Measurements from ENCODE around the gene DENND4C. TPM values are rescaled to one million over a fixed set of nuclear protein-coding genes. Genes with fewer than 3 reads are reported as not detected.

DENND4C gene
- total RNA-seq, 1 donor from 2014 or later = 105 TPM

DNA sequence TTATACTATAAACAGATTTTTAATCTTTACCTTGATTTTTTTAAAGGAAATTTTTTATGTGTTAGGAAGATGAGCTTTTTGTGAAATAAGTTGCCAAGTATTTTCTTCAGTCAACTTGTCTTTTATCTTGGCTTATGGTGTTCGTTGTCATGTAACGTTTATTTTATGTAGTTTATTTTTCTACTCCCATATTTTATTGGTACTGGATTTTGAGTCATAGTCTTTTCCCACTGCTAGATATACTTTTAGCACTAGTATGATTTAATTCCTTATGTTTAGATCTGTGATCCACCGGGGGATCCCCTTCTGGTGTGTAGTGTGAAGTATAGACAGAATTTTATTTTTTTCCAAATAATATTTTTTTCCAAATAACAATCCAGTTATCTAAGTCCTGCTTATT, 54.2 kb downstream of the DENND4C start:
- DNase-seq (no peak), ATAC-seq (no peak)
- H3K4me3 ChIP-seq = no peak overlapping the region
- TF ChIP-seq, protein P1, sequence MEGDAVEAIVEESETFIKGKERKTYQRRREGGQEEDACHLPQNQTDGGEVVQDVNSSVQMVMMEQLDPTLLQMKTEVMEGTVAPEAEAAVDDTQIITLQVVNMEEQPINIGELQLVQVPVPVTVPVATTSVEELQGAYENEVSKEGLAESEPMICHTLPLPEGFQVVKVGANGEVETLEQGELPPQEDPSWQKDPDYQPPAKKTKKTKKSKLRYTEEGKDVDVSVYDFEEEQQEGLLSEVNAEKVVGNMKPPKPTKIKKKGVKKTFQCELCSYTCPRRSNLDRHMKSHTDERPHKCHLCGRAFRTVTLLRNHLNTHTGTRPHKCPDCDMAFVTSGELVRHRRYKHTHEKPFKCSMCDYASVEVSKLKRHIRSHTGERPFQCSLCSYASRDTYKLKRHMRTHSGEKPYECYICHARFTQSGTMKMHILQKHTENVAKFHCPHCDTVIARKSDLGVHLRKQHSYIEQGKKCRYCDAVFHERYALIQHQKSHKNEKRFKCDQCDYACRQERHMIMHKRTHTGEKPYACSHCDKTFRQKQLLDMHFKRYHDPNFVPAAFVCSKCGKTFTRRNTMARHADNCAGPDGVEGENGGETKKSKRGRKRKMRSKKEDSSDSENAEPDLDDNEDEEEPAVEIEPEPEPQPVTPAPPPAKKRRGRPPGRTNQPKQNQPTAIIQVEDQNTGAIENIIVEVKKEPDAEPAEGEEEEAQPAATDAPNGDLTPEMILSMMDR (IDR thresholded peaks at IDR 0.05) = no peak
- H3K27ac ChIP-seq = no peak overlapping the region
- H3K36me3 ChIP-seq = peaks cover 16% of the 10 kb centered on the region
- intact Hi-C loops (cut with DNase I) = no loop called here
- H3K4me1 ChIP-seq = no peaks in the 10 kb centered on the region
- no peaks in the 10 kb centered on the region for H3K9me3 ChIP-seq
- no peaks in the 10 kb centered on the region for H3K27me3 ChIP-seq

DNA sequence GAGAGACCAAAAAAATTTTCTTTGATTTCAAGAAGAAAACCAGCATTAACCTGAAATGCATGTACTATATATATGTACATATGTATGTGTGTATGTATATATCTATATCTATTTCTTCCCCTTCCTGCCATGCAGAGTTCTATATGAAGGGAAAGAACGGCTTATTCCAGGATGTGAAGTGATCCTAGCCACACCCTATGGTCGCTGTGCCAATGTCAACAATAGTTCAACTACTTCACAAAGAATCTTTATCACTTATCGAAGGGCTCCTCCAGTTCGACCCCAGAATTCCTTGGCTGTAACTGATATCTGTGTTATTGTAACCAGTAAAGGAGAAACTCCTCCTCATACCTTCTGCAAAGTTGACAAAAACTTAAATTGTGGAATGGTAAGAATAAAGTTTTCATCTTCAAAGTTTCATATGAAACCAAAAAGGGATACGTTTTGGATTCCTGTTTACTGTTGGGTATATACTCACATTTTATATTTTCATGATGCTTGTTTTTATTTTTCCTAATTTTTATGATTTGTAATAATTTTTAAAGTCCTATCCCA, 56.2 kb downstream of the DENND4C start:
- intact Hi-C loops (cut with DNase I) = no loop called here
- H3K27ac ChIP-seq = no peak overlapping the region
- H3K9me3 ChIP-seq = no peaks in the 10 kb centered on the region
- DNase-seq (no peak), ATAC-seq (no peak)
- TF ChIP-seq, protein P1 (IDR thresholded peaks at IDR 0.05) = no peak
- no peaks in the 10 kb centered on the region for H3K4me1 ChIP-seq
- H3K4me3 ChIP-seq = no peak overlapping the region
- no peaks in the 10 kb centered on the region for H3K27me3 ChIP-seq
- H3K36me3 ChIP-seq = peaks cover 33% of the 10 kb centered on the region

DNA sequence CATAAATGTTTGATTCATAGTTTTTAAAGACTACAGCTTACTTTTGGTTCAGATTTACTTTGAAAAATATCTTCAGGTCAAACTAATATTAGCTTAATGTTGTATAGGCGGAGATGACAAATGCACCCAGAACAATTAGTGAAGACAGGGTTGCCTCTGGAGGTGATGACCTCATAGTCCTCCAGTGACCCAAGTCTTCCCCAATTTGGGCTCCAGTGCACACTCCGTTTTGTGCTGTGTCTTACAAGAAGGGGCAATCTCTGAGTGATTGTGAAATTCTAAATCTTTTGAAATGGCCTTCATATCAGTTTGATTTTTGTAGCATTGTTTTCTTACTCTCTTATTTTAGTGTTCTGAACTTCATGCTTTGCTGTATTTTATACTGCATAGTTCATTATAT, 57.6 kb downstream of the DENND4C start:
- DNase-seq = no peak
- Histone ChIP-seq H3K27me3 (no peaks in the 10 kb centered on the region), H3K4me1 (no peaks in the 10 kb centered on the region), H3K36me3 (peaks cover 44% of the 10 kb centered on the region), H3K9me3 (no peaks in the 10 kb centered on the region), H3K27ac (no peak overlapping the region), H3K4me3 (no peak overlapping the region)
- no peak for ATAC-seq
- TF ChIP-seq, protein P1 (IDR thresholded peaks at IDR 0.05) = no peak
- intact Hi-C loops (cut with DNase I) = no loop called here

DNA sequence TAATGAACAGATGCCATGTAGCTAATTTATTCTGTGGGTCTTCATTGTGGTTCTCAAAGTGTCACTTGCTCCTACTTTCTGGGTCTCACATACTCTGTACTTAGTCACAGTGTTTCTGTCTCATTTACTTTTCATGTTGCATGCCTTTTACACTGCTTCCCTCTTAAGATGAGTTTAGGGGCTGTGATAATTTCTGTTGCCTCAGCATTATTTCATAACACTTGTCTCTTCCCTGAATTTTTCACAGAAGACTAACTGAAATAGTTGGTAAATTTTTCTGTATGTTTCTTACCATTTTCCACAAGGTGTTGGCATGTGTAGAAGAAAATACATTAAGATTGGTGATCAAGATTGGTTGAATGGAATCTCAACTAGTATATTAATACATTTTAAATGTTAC, 59.6 kb downstream of the DENND4C start:
- Histone ChIP-seq H3K27me3 (no peaks in the 10 kb centered on the region), H3K9me3 (no peaks in the 10 kb centered on the region), H3K27ac (no peak overlapping the region), H3K36me3 (peaks cover 50% of the 10 kb centered on the region), H3K4me1 (no peaks in the 10 kb centered on the region), H3K4me3 (no peak overlapping the region)
- ATAC-seq (no peak), DNase-seq (no peak)
- TF ChIP-seq, protein P1 (IDR thresholded peaks at IDR 0.05) = no peak
- intact Hi-C loops (cut with DNase I) = no loop called here

DNA sequence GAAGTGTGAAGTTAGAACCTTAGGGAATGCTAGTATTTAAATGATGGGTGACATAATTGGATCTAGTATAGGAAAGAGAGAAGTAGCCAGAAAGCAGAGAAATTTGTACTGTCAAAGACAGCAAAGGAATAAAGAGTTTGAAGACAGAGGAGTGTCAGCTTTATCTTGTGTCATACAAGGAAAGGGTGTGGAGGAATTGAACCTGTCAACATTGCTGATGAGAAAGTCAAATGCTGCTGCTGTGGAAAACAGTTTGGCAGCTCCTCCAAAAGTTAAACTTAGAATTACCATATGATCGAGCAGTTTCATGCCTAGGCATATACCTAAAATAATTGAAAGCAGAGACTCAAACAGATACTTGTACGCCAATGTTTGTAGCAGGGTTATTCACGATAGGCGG, 63.7 kb downstream of the DENND4C start:
- no peak for ATAC-seq
- peaks cover 67% of the 10 kb centered on the region for H3K36me3 ChIP-seq
- H3K27ac ChIP-seq = no peak overlapping the region
- intact Hi-C loops (cut with DNase I) = no loop called here
- TF ChIP-seq, protein P1 (IDR thresholded peaks at IDR 0.05) = no peak
- DNase-seq = no peak
- no peaks in the 10 kb centered on the region for H3K9me3 ChIP-seq
- no peaks in the 10 kb centered on the region for H3K27me3 ChIP-seq
- H3K4me3 ChIP-seq = no peak overlapping the region
- no peaks in the 10 kb centered on the region for H3K4me1 ChIP-seq

DNA sequence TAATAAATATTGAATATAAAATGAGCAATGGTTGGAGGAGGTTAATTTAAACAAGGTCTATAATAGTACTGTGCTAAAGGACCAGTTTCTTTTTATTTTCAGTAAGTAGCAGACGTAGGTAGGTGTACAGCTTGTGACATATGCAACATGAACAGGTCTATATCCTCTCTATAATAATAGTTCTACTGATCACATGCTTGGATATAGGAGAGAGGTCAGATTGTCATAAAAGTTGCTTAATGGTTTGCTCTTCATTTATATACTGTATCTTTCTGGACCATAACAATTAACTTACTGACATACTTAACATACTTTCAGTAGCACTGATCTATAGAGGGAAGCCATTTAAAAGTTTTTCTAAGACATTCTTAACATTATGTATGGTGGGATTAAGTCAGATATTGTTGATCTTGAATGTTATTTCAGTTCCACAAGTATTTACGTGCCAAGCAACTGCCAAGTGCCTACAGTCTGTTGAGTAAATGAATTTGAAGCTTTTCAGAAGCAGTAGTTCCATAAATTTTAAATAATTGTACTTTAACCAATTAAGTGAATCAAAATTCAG, 68.0 kb downstream of the DENND4C start:
- ATAC-seq (no peak), DNase-seq (no peak)
- no peak overlapping the region for H3K4me3 ChIP-seq
- intact Hi-C loops (cut with DNase I) = no loop called here
- H3K27ac ChIP-seq = no peak overlapping the region
- no peaks in the 10 kb centered on the region for H3K9me3 ChIP-seq
- no peaks in the 10 kb centered on the region for H3K27me3 ChIP-seq
- no peaks in the 10 kb centered on the region for H3K4me1 ChIP-seq
- TF ChIP-seq, protein P1 (IDR thresholded peaks at IDR 0.05) = no peak
- H3K36me3 ChIP-seq = peaks cover 79% of the 10 kb centered on the region
